Mammary epithelial cell (primary cell): ENCODE measurements around the gene DAO.

ENCODE experiments used
- CTCF ChIP-seq, 2 donors: IDR thresholded peaks in 1 of 2; conservative IDR thresholded peaks in 1 of 2; 2 replicates each; pipeline ENCODE4 v1.5.1; 2011 to 2012; ENCODE audit warnings: inconsistent platforms in 2 of 2, low read length in 2 of 2, mild to moderate bottlenecking in 2 of 2, control low read depth in 1 of 2, low read depth in 1 of 2; ENCODE audit not compliant: insufficient read depth in 1 of 2; ENCODE audit errors: extremely low read depth in 1 of 2
- EZH2 ChIP-seq: IDR thresholded peaks from 2 replicates; pipeline ENCODE4 v1.6.1; 2012; ENCODE audit warnings: low read length, inconsistent platforms, borderline replicate concordance

GRCh38 chr12:108939594-108939993 lies 59.7 kb downstream of the DAO start:
- TF ChIP-seq CTCF (conservative IDR thresholded peaks at IDR 0.05 in 1 of 2, IDR thresholded peaks at IDR 0.05 in 1 of 2; ENCODE audit: extremely low read depth in 1 of 2, insufficient read depth in 1 of 2, low read depth in 1 of 2, low read length in 2 of 2) (no peak), EZH2 (no peak)
